Stimulated activated memory B cell treated with anti-CD40 and anti-IgM and Interleukin-4, amounts not matched to agents 10 μg/mL and 1 μg/mL and 100 μg/mL, for 72 hours (primary cell): ENCODE data around the gene CTPS2.
"Not testable (repeated sequence)": the region's sequence is repeated elsewhere in the genome, so short reads cannot be mapped to it uniquely, and the experiment has no call there.

Source experiments
- ATAC-seq: fragments of 150-1000 bp; cut with Tn5 transposase; 2 replicates; pipeline ENCODE4 v1.10.0; 2021
- H3K27ac Mint-ChIP-seq: one replicate; pipeline ENCODE4 v1.8.0; 2022; ENCODE audit warnings: mild to moderate bottlenecking, mixed read lengths
- H3K27me3 Mint-ChIP-seq: one replicate; pipeline ENCODE4 v1.8.0; 2022; ENCODE audit warnings: mixed read lengths
- H3K36me3 Mint-ChIP-seq: one replicate; pipeline ENCODE4 v1.8.0; 2022; ENCODE audit warnings: mixed read lengths
- H3K4me1 Mint-ChIP-seq: one replicate; pipeline ENCODE4 v1.8.0; 2022; ENCODE audit warnings: mixed read lengths
- H3K4me3 Mint-ChIP-seq: one replicate; pipeline ENCODE4 v1.8.0; 2022; ENCODE audit warnings: mild to moderate bottlenecking, moderate library complexity, mixed read lengths
- H3K9me3 Mint-ChIP-seq: one replicate; pipeline ENCODE4 v1.8.0; 2022; ENCODE audit warnings: mixed read lengths

The CTPS2 gene

DNA sequence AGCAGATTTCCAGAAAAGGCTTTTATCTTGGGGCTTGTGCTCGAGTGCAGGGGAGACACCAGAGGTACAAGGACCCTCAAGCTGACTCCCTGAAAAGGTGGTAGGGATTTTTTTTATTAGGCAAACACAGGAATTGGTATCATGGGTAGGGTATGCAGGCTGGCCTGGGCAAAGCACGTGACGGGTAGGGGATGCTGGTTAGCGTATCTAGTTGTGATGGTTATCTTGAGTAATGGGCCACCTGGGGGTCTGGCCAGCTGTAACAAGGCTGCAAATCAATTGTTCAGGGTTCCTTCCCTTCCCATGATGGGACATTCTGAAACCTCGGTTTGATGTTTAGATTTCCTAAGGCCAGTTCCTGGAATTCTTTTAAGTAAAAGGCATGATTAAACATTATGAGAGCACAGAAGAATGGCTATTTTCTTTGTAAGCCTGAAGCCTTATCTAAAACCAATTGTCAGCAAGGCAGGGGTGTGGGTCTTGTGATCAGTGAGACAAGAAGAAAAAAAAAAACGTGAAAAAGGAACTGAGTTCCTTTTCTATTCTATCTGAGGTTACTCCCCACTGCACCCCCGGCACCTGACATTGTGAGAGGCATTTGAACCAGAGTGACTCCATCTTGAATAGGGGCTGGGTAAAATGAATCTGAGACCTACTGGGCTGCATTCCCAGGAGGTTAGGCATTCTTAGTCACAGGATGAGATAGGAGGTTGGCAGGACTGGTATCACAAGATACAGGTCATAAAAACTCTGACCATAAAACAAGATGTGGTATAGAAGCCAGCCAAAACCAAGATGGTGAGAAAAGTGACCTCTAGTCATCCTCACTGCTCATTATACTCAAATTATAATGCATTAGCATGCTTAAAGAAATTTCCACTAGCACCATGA is 126.7 kb downstream of the CTPS2 start:
- ATAC-seq: no peak
- no peaks in the 10 kb centered on the region for H3K4me1 Mint-ChIP-seq
- H3K27me3 Mint-ChIP-seq: no peaks in the 10 kb centered on the region
- H3K4me3 Mint-ChIP-seq: no peak overlapping the region
- H3K36me3 Mint-ChIP-seq: peaks cover 21% of the 10 kb centered on the region
- H3K9me3 Mint-ChIP-seq: peaks cover 3% of the 10 kb centered on the region
- no peak overlapping the region for H3K27ac Mint-ChIP-seq

GRCh38 chrX:16580004-16580797 is 132.3 kb downstream of the CTPS2 start:
- H3K4me1 Mint-ChIP-seq, H3K27me3 Mint-ChIP-seq, H3K27ac Mint-ChIP-seq, H3K36me3 Mint-ChIP-seq, H3K4me3 Mint-ChIP-seq, H3K9me3 Mint-ChIP-seq, ATAC-seq: not testable (repeated sequence)

GRCh38 chrX:16579517-16579916 is 133.0 kb downstream of the CTPS2 start:
- Mint-ChIP-seq H3K9me3 (peaks cover 3% of the 10 kb centered on the region), H3K27me3 (no peaks in the 10 kb centered on the region), H3K36me3 (no peaks in the 10 kb centered on the region), H3K27ac (no peak overlapping the region), H3K4me3 (no peak overlapping the region), H3K4me1 (no peaks in the 10 kb centered on the region)
- no peak for ATAC-seq

DNA sequence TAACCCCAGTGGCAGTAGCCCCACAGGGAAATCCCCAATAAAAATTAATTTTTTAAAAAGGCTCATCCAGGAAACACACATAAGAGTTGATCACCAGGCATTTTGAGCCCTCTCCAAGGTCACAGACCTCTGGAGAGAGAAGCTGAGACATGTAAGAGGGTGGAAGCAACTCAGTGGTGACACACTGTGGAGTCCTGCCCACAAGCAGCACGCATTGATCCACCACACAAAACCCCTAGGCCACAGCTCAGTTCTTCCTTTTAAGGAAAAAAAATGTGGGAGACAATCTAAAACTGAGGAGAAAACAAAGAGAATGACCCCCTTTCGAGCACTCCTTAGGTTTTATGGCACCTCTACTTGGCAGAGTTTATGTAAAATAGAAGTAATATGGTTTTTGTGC is 134.3 kb downstream of the CTPS2 start:
- H3K36me3 Mint-ChIP-seq: no peaks in the 10 kb centered on the region
- H3K27ac Mint-ChIP-seq: no peak overlapping the region
- peaks cover 3% of the 10 kb centered on the region for H3K9me3 Mint-ChIP-seq
- ATAC-seq: no peak
- no peak overlapping the region for H3K4me3 Mint-ChIP-seq
- no peaks in the 10 kb centered on the region for H3K27me3 Mint-ChIP-seq
- no peaks in the 10 kb centered on the region for H3K4me1 Mint-ChIP-seq

DNA sequence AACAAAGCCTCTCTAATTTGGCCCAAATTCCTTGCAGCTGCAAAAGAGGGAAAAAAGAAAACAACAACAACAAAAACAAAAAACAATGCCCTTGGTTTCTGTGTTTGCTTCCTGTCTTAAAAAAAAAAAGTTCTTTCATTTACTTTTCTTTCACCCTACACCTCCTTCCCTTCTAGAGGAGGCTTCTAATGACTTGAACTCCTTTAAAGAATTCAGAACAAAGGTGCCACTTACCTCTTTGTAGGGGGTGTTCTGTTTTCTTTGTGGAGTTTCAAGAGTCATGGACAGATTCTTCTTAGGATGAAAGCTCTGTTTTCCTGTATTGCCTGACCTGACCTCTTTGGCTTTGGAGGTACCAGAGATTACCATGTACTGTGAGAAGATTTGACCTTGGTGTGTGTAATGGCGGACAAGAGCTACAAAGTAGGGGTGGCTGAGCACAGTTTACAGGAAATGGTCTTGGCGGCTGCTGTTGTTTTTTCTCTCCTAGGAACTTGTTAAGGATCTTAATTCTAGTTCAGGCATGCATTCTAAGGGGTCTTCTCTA is 134.9 kb downstream of the CTPS2 start:
- Mint-ChIP-seq H3K36me3 (no peaks in the 10 kb centered on the region), H3K4me3 (no peak overlapping the region), H3K9me3 (peaks cover 2% of the 10 kb centered on the region), H3K4me1 (no peaks in the 10 kb centered on the region), H3K27me3 (no peaks in the 10 kb centered on the region), H3K27ac (no peak overlapping the region)
- ATAC-seq: no peak

- not testable (repeated sequence) for H3K4me1 Mint-ChIP-seq, H3K27me3 Mint-ChIP-seq, H3K27ac Mint-ChIP-seq, H3K9me3 Mint-ChIP-seq, ATAC-seq, H3K36me3 Mint-ChIP-seq, H3K4me3 Mint-ChIP-seq
These were observed 137.1 kb downstream of the CTPS2 start for GRCh38 chrX:16575388-16575787.

GRCh38 chrX:16573781-16574180 is 138.7 kb downstream of the CTPS2 start:
- Mint-ChIP-seq H3K9me3 (no peaks in the 10 kb centered on the region), H3K4me3 (no peak overlapping the region), H3K27ac (no peak overlapping the region), H3K4me1 (no peaks in the 10 kb centered on the region), H3K27me3 (no peaks in the 10 kb centered on the region), H3K36me3 (no peaks in the 10 kb centered on the region)
- ATAC-seq: no peak

GRCh38 chrX:16567681-16568080 is 144.8 kb downstream of the CTPS2 start:
- no peaks in the 10 kb centered on the region for H3K27me3 Mint-ChIP-seq
- H3K27ac Mint-ChIP-seq: no peak overlapping the region
- H3K4me1 Mint-ChIP-seq: no peaks in the 10 kb centered on the region
- H3K4me3 Mint-ChIP-seq: no peak overlapping the region
- no peaks in the 10 kb centered on the region for H3K9me3 Mint-ChIP-seq
- ATAC-seq: no peak
- H3K36me3 Mint-ChIP-seq: no peaks in the 10 kb centered on the region

DNA sequence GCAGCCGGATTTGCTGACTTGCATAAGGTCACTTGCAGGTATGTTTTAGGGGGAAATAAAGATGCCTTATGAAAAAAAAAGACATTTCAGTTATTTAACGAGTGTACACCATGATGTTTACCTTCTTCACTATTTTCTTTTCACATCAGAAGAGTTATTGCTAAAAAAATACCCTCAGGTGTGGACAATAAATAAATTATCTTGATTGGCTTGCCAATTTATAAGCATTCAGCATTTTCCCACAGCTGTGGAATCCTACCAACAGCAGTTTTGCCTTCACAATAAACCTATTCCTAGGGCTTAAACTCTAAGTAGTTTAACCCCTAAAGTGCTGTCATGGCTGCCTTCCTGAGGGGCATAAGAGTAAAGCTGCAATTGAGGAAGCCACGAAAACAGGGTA is 145.9 kb downstream of the CTPS2 start:
- Mint-ChIP-seq H3K4me1 (no peaks in the 10 kb centered on the region), H3K27me3 (no peaks in the 10 kb centered on the region), H3K9me3 (no peaks in the 10 kb centered on the region), H3K36me3 (no peaks in the 10 kb centered on the region), H3K27ac (no peak overlapping the region), H3K4me3 (no peak overlapping the region)
- no peak for ATAC-seq

DNA sequence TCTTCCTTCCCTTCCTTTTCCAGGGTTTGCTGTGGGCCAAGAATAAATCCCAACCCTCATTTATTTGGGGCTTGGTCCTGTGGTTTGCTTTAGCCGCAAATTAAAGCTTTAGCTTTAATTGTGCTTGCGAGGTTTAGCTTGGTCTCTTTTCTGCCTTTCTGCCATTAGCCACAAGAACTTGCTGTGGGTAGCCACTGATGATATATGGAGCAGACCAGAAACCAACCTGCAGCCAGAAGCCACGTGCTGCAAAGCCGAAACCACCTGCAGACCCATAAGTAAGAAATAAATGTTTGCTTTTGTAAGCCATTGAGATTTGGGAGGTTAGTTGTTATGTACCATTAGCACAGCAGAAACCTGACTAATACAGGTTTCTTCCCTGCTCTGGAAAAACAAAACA is 152.3 kb downstream of the CTPS2 start:
- no peaks in the 10 kb centered on the region for H3K27me3 Mint-ChIP-seq
- H3K36me3 Mint-ChIP-seq: no peaks in the 10 kb centered on the region
- H3K27ac Mint-ChIP-seq: no peak overlapping the region
- no peaks in the 10 kb centered on the region for H3K9me3 Mint-ChIP-seq
- no peaks in the 10 kb centered on the region for H3K4me1 Mint-ChIP-seq
- no peak overlapping the region for H3K4me3 Mint-ChIP-seq
- ATAC-seq: no peak

DNA sequence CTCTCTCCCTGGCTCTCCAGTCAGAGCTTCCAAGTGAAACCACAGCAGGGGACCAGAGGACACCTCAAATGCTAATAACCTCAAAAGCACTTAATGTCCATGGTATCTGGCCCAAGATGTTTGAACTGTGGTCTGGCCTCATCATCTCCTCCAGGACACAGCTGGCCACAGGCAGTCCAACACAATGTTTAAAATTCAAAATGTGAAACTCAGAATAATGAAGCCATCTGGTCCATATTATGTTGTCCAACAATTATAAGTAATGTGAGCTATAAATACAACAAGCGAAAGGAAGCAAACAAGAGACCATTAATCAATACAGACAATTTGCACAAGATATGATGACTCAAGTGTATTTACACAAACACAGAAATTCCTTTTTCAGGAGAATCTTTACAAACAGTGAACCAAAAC is 153.3 kb downstream of the CTPS2 start:
- no peak for ATAC-seq
- no peaks in the 10 kb centered on the region for H3K36me3 Mint-ChIP-seq
- no peaks in the 10 kb centered on the region for H3K9me3 Mint-ChIP-seq
- no peak overlapping the region for H3K27ac Mint-ChIP-seq
- H3K4me1 Mint-ChIP-seq: no peaks in the 10 kb centered on the region
- no peaks in the 10 kb centered on the region for H3K27me3 Mint-ChIP-seq
- H3K4me3 Mint-ChIP-seq: no peak overlapping the region

- H3K36me3 Mint-ChIP-seq: no peaks in the 10 kb centered on the region
- H3K27ac Mint-ChIP-seq: no peak overlapping the region
- H3K4me3 Mint-ChIP-seq: no peak overlapping the region
- H3K4me1 Mint-ChIP-seq: no peaks in the 10 kb centered on the region
- H3K27me3 Mint-ChIP-seq: no peaks in the 10 kb centered on the region
- ATAC-seq: no peak
- H3K9me3 Mint-ChIP-seq: no peaks in the 10 kb centered on the region
These were observed 154.0 kb downstream of the CTPS2 start for GRCh38 chrX:16558489-16558888.

GRCh38 chrX:16552546-16552945 is 159.9 kb downstream of the CTPS2 start:
- no peak overlapping the region for H3K27ac Mint-ChIP-seq
- H3K27me3 Mint-ChIP-seq: no peaks in the 10 kb centered on the region
- no peak for ATAC-seq
- H3K4me1 Mint-ChIP-seq: no peaks in the 10 kb centered on the region
- no peaks in the 10 kb centered on the region for H3K9me3 Mint-ChIP-seq
- H3K36me3 Mint-ChIP-seq: no peaks in the 10 kb centered on the region
- no peak overlapping the region for H3K4me3 Mint-ChIP-seq

DNA sequence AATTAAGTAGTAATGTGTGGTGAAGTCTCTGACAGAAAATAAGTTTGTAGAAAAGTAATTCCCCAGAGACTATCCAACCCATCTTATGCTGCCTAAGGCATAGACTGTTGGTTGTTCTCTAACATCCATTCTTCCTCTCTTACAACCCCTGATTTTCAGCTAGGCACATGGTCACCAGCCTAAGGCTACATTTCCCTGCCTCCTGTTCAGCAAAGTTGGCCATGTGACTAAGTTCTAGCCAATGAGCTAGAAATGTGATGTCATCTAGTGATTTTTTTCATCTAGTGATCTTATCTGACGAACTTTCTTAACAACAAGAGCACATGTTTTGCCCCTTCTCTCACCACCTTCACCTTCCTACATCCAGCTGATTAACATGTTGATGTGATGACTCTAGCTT is 164.8 kb downstream of the CTPS2 start:
- H3K27me3 Mint-ChIP-seq: no peaks in the 10 kb centered on the region
- H3K4me1 Mint-ChIP-seq: no peaks in the 10 kb centered on the region
- no peak for ATAC-seq
- H3K27ac Mint-ChIP-seq: no peak overlapping the region
- H3K9me3 Mint-ChIP-seq: no peaks in the 10 kb centered on the region
- no peak overlapping the region for H3K4me3 Mint-ChIP-seq
- no peaks in the 10 kb centered on the region for H3K36me3 Mint-ChIP-seq

GRCh38 chrX:16544969-16545368 is 167.5 kb downstream of the CTPS2 start:
- no peak for ATAC-seq
- Mint-ChIP-seq H3K27me3 (no peaks in the 10 kb centered on the region), H3K9me3 (no peaks in the 10 kb centered on the region), H3K36me3 (no peaks in the 10 kb centered on the region), H3K27ac (no peak overlapping the region), H3K4me3 (no peak overlapping the region), H3K4me1 (no peaks in the 10 kb centered on the region)
